Mesendoderm (in vitro differentiated cells): Measurements from ENCODE around the gene ACSM6.
A peak's percentile ranks its signal among the peaks of the same experiment; 100 is the strongest.

ENCODE experiments used
- DNase-seq: peaks from one replicate; pipeline ENCODE4 v3.0.0; 2013
- H2AK5ac ChIP-seq: 2 replicates; pipeline ENCODE4 v1.6.1; 2013; ENCODE audit warnings: low read length, inconsistent platforms
- H2BK120ac ChIP-seq: 2 replicates; pipeline ENCODE4 v1.6.1; 2013; ENCODE audit warnings: low read depth, mild to moderate bottlenecking, low read length, moderate library complexity, mixed read lengths
- H2BK15ac ChIP-seq: replicated peaks from 2 replicates; pipeline ENCODE4 v1.6.1; 2013; ENCODE audit warnings: low read depth, mild to moderate bottlenecking, moderate library complexity
- H2BK5ac ChIP-seq: 2 replicates; pipeline ENCODE4 v1.6.1; 2013; ENCODE audit warnings: low read length, inconsistent platforms
- H3K18ac ChIP-seq: 2 replicates; pipeline ENCODE4 v1.6.1; 2013; ENCODE audit warnings: mild to moderate bottlenecking, low read length, mixed read lengths
- H3K23ac ChIP-seq: one replicate; pipeline ENCODE4 v1.6.1; 2013; ENCODE audit warnings: low read length
- H3K27ac ChIP-seq: 2 replicates; pipeline ENCODE4 v1.5.1; 2013; ENCODE audit warnings: low read depth, mild to moderate bottlenecking, inconsistent platforms, low read length, moderate library complexity
- H3K27me3 ChIP-seq: 2 replicates; pipeline ENCODE4 v1.6.1; 2013; ENCODE audit warnings: low read length, control low read depth, mild to moderate bottlenecking, inconsistent platforms; ENCODE audit not compliant: insufficient read depth, poor library complexity
- H3K36me3 ChIP-seq: 2 replicates; pipeline ENCODE4 v1.6.1; 2013; ENCODE audit warnings: low read length, inconsistent platforms; ENCODE audit not compliant: control insufficient read depth, insufficient read depth
- H3K4ac ChIP-seq: one replicate; pipeline ENCODE4 v1.6.1; 2013; ENCODE audit warnings: low read depth, mild to moderate bottlenecking, low read length, moderate library complexity
- H3K4me1 ChIP-seq: 2 replicates; pipeline ENCODE4 v1.6.1; 2013; ENCODE audit warnings: low read depth, low read length, inconsistent platforms; ENCODE audit not compliant: control insufficient read depth
- H3K4me2 ChIP-seq: 2 replicates; pipeline ENCODE4 v1.6.1; 2013; ENCODE audit warnings: low read length
- H3K4me3 ChIP-seq: 2 replicates; pipeline ENCODE4 v1.5.1; 2013; ENCODE audit warnings: mild to moderate bottlenecking, low read length
- H3K56ac ChIP-seq: one replicate; pipeline ENCODE4 v1.6.1; 2013; ENCODE audit warnings: low read length
- H3K79me1 ChIP-seq: 2 replicates; pipeline ENCODE4 v1.6.1; 2013; ENCODE audit warnings: low read length, inconsistent platforms
- H3K79me2 ChIP-seq: 2 replicates; pipeline ENCODE4 v1.6.1; 2013; ENCODE audit warnings: mild to moderate bottlenecking, low read length; ENCODE audit not compliant: control insufficient read depth, insufficient read depth
- H3K9ac ChIP-seq: 2 replicates; pipeline ENCODE4 v1.6.1; 2013; ENCODE audit warnings: low read length, inconsistent platforms
- H4K5ac ChIP-seq: one replicate; pipeline ENCODE4 v1.6.1; 2013; ENCODE audit warnings: low read length
- H4K8ac ChIP-seq: one replicate; pipeline ENCODE4 v1.6.1; 2013; ENCODE audit warnings: low read depth, mild to moderate bottlenecking, control low read depth, low read length, moderate library complexity
- WGBS: extraction: QIAGEN DNeasy Blood & Tissue Kit; methylation state at CpG from one replicate; pipeline ENCODE4 v1.1.7; 2013; ENCODE audit warnings: low lambda C conversion rate, missing lambda C conversion rate; ENCODE audit not compliant: insufficient coverage; ENCODE audit errors: extremely low coverage; 5-methylcytosine and 5-hydroxymethylcytosine counted together

ACSM6 gene

DNA sequence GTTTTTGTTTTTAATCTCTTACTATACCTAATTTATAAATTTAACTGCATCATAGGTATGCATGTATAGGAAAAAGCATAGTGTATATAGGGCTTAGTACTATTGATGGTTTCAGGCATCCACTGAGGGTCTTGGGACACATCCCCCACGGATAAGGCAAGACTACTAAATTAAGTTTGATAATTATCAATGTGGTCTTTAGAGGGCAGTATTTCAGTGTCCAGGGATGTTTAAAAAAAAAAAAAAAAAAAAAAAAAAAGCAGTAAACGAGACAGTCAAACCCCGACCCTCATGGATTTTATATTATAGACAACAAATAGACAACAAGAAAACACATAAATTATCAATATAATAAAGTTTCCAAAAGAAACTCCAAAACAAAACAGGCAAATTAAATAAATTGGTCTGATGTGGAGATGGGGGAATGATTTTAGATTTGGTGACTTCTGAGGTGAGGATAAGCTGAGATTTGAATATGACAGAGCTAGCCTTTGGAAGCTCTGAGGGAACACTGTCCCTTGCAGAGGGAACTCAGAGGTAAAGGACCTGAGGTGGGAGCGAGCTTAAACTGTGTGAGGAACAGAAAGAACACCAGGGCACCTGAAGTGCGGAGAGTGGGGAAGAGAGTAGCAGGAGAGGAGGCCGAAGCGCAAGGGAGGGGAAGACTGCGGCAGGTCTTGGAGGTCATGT, 14.8 kb downstream of the ACSM6 start:
- Histone ChIP-seq H3K36me3 (no peaks in the 10 kb centered on the region), H2BK120ac (peak overlapping the region; percentile 5), H2BK5ac (peak overlapping the region; percentile 13), H3K27me3 (no peaks in the 10 kb centered on the region), H3K79me2 (no peaks in the 10 kb centered on the region), H4K5ac (peak overlapping the region; percentile 5), H3K4me3 (no peak overlapping the region), H4K8ac (peak overlapping the region; percentile 94), H3K18ac (peak overlapping the region; percentile 8), H3K4me1 (peaks cover 2% of the 10 kb centered on the region), H2BK15ac (no peak overlapping the region), H3K4me2 (no peak overlapping the region), H3K56ac (peak overlapping the region; percentile 77), H3K23ac (peak overlapping the region; percentile 29), H3K27ac (peak overlapping the region; percentile 60), H3K9ac (peak overlapping the region; percentile 28), H3K4ac (peak overlapping the region; percentile 56), H2AK5ac (peak overlapping the region; percentile 75), H3K79me1 (no peaks in the 10 kb centered on the region)
- no CpG with 5 or more reads among the region's 8 CpGs for WGBS
- DNase-seq: peak; percentile 32

GRCh38 chr10:95209509-95210127, 15.6 kb downstream of the ACSM6 start:
- H3K4me2 ChIP-seq: no peak overlapping the region

DNA sequence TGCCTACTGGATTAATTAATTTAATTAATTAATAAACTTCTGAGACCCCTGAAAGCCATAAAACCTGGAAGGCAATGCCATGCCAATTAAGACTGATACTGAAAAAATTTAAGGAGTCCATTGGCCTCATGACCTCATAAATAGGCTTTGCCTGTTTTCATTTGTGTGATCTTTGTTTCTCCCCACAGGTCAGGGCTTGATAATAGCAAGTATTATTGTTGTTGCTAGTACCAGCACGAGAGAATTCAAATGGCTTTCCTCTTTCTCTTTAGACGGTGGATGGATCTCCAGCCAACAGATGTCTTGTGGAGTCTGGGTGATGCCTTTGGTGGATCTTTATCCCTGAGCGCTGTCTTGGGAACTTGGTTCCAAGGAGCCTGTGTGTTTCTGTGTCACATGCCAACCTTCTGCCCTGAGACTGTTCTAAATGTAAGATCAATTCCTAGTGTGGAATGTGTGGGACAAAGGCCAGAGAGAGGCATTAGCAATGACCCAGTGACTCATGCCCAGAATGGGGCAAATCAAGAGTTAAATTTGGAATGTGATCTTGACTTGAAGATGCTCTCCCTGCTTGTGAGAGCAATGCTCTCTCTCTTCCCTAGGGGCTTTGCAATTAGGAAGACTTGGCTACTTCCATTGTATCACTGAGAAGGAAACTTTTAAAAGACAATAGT, 17.7 kb downstream of the ACSM6 start:
- Histone ChIP-seq H3K4me3 (no peak overlapping the region), H3K27me3 (no peaks in the 10 kb centered on the region), H3K18ac (no peak overlapping the region)

More at GRCh38 chr10:95209509-95210127, 15.6 kb downstream of the ACSM6 start:
- H3K36me3 ChIP-seq: no peaks in the 10 kb centered on the region
- H3K79me2 ChIP-seq: no peaks in the 10 kb centered on the region
- H4K8ac ChIP-seq: peak overlapping the region; percentile 94
- no peak overlapping the region for H2BK15ac ChIP-seq
- no peak overlapping the region for H3K18ac ChIP-seq
- no peak overlapping the region for H2BK120ac ChIP-seq
- H3K56ac ChIP-seq: peak overlapping the region; percentile 77
- H4K5ac ChIP-seq: peak overlapping the region; percentile 5
- no peak overlapping the region for H3K4ac ChIP-seq
- no peaks in the 10 kb centered on the region for H3K79me1 ChIP-seq
- H2AK5ac ChIP-seq: no peak overlapping the region
- WGBS: no CpG with 5 or more reads among the region's 6 CpGs
- DNase-seq: no peak
- peak overlapping the region; percentile 28 for H3K9ac ChIP-seq
- H2BK5ac ChIP-seq: no peak overlapping the region
- H3K27ac ChIP-seq: no peak overlapping the region
- peaks cover 2% of the 10 kb centered on the region for H3K4me1 ChIP-seq
- H3K4me3 ChIP-seq: no peak overlapping the region
- no peaks in the 10 kb centered on the region for H3K27me3 ChIP-seq
- H3K23ac ChIP-seq: no peak overlapping the region

DNA sequence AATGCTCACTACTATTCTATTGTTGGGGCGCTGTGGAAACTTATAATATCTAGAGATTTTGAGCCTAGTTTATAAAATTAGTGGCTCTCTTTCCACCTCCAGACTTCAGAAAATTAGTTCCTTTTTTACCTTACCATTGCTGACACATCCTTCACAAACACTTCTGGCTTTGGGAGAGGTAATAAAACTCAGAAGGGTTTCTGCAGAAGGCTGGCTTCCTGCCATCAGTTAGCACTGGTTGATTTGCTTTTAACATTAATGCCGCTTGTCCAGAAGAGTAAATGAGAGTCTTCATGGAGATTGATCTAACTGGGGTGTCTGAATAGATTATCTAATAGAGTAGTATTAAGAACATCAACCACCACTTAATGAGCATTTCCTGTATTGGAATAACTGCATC, 20.3 kb downstream of the ACSM6 start:
- Histone ChIP-seq H3K79me1 (no peaks in the 10 kb centered on the region), H3K18ac (no peak overlapping the region), H3K4me1 (peaks cover 2% of the 10 kb centered on the region), H3K56ac (no peak overlapping the region), H3K27me3 (no peaks in the 10 kb centered on the region), H3K4ac (no peak overlapping the region), H3K27ac (no peak overlapping the region), H2BK120ac (no peak overlapping the region), H3K36me3 (no peaks in the 10 kb centered on the region), H3K9ac (no peak overlapping the region), H4K5ac (no peak overlapping the region), H3K4me2 (no peak overlapping the region), H4K8ac (no peak overlapping the region), H3K79me2 (no peaks in the 10 kb centered on the region), H2AK5ac (no peak overlapping the region), H2BK15ac (no peak overlapping the region), H2BK5ac (no peak overlapping the region), H3K23ac (no peak overlapping the region), H3K4me3 (no peak overlapping the region)
- WGBS: no CpG with 5 or more reads among the region's 2 CpGs
- no peak for DNase-seq

More for the DNA sequence above, 17.7 kb downstream of the ACSM6 start:
- no peaks in the 10 kb centered on the region for H3K79me1 ChIP-seq
- H3K4ac ChIP-seq: no peak overlapping the region
- H3K23ac ChIP-seq: no peak overlapping the region
- WGBS: no CpG with 5 or more reads among the region's 3 CpGs
- H3K56ac ChIP-seq: no peak overlapping the region
- H3K9ac ChIP-seq: no peak overlapping the region
- DNase-seq: peak; percentile 71
- no peak overlapping the region for H4K5ac ChIP-seq
- no peak overlapping the region for H4K8ac ChIP-seq
- no peak overlapping the region for H3K27ac ChIP-seq
- H2BK120ac ChIP-seq: no peak overlapping the region
- no peak overlapping the region for H3K4me2 ChIP-seq
- no peak overlapping the region for H2BK5ac ChIP-seq
- H3K79me2 ChIP-seq: no peaks in the 10 kb centered on the region
- peaks cover 2% of the 10 kb centered on the region for H3K4me1 ChIP-seq
- H3K36me3 ChIP-seq: no peaks in the 10 kb centered on the region
- no peak overlapping the region for H2AK5ac ChIP-seq
- H2BK15ac ChIP-seq: no peak overlapping the region

DNA sequence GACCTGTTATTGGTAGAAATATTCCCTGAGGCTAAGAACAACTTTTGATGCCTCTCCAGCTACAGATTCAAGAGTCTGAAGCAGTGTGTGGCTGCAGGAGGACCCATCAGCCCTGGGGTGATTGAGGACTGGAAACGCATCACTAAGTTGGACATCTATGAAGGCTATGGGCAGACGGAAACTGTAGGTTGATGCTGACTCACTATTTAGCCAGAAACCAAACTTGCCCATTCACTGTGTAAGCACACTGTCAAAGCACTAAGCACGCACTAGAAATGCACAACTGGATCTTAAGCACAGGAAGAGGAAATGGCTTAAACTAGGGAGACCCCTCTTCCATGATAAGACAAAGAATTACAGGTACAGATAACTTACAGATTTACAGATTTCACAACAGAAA, 20.8 kb downstream of the ACSM6 start:
- no peak overlapping the region for H3K23ac ChIP-seq
- H3K27ac ChIP-seq: no peak overlapping the region
- WGBS: no CpG with 5 or more reads among the region's 3 CpGs
- no peak overlapping the region for H4K5ac ChIP-seq
- H3K4me1 ChIP-seq: peaks cover 2% of the 10 kb centered on the region
- no peaks in the 10 kb centered on the region for H3K79me1 ChIP-seq
- H3K56ac ChIP-seq: no peak overlapping the region
- H4K8ac ChIP-seq: no peak overlapping the region
- no peak overlapping the region for H3K4me2 ChIP-seq
- no peaks in the 10 kb centered on the region for H3K79me2 ChIP-seq
- H3K4ac ChIP-seq: no peak overlapping the region
- H3K36me3 ChIP-seq: no peaks in the 10 kb centered on the region
- H3K27me3 ChIP-seq: no peaks in the 10 kb centered on the region
- no peak overlapping the region for H2AK5ac ChIP-seq
- no peak overlapping the region for H2BK120ac ChIP-seq
- no peak overlapping the region for H3K9ac ChIP-seq
- DNase-seq: no peak
- no peak overlapping the region for H3K4me3 ChIP-seq
- H3K18ac ChIP-seq: no peak overlapping the region
- no peak overlapping the region for H2BK5ac ChIP-seq
- no peak overlapping the region for H2BK15ac ChIP-seq
